GM21367 (cell line): ENCODE measurements around the gene DYSF.
"Not testable (repeated sequence)": the region's sequence is repeated elsewhere in the genome, so short reads cannot be mapped to it uniquely, and the experiment has no call there.

Experiments used
- ATAC-seq: cut with Tn5 transposase; IDR thresholded peaks from one replicate; pipeline ENCODE4 v1.9.1; 2021; ENCODE audit not compliant: unreplicated experiment

Gene DYSF

DNA sequence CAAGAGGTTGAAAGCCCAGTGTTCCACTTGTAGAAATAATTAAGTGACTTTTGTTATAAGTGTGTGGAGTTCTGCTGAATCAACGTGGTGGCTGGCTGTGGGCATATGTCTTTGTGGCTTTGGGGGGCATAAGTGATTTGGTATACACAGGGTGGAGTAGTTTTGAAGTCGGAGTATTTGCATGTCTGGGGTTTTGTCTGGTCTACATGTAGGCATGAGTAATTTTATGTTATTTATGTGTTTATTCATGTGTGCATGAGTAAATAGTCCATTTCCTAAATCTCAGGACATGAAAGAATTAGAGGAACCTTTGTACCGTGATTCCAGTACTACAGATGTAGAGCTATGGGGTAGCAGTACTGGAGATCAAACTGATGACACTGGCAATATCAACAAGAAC is 179.7 kb downstream of the DYSF start:
- ATAC-seq: no peak

DNA sequence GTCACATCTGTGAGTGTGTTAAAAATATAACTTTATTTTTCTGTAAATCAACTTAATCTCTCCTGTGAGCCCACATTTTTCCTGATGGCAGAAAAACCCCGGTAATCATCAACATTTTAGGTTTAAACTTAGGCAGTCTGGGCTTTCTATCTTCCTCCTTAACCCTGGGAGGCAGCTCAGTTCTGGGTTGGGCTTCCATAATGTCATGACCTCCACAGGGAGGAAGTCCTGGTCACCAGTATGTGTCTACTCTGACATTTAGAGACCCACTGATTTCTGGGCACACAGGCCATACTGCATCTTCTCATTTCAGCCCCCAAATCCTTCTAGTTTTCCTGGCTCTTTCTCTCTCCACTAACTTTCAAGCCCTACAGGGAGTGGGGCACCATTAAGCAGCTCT is 181.2 kb downstream of the DYSF start:
- ATAC-seq: no peak

DNA sequence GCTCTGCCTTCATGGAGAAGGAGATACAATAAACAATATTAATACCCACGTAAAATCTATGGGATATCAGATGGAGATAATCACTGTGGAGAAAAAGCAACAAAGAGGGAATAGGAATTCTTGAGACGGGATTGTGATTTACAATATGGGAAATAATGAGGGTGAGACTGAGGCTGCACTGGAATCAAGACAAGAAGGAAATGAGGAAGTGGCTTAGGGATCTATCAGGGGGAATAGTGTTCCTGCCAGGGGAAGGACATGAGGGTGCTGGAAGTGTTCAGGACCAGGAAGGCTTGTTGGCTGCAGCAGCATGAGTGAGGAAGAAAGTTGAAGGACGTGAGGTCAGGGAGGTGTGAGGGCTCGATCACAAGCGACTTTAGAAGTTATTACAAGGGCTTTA is 182.4 kb downstream of the DYSF start:
- no peak for ATAC-seq

DNA sequence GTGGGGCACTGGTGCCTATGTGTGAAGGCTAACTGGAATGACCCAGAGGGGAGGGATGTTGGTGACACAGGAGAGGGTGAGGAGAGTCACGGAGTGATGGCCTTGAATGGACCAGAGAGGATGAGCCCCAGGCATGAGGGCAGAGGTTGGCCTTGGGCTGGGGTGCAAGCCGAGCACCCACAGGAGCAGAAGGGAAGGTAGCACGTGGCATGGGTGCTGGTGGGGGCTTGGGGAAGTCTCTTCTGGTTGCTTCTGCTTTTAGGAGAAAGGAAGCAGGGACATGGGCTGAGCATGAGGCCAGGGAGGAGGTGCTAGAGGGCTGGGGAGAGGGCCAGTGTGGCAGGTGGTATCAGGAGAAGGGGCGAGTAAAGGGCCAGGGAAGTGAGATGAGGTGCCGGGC is 183.8 kb downstream of the DYSF start:
- ATAC-seq: no peak

DNA sequence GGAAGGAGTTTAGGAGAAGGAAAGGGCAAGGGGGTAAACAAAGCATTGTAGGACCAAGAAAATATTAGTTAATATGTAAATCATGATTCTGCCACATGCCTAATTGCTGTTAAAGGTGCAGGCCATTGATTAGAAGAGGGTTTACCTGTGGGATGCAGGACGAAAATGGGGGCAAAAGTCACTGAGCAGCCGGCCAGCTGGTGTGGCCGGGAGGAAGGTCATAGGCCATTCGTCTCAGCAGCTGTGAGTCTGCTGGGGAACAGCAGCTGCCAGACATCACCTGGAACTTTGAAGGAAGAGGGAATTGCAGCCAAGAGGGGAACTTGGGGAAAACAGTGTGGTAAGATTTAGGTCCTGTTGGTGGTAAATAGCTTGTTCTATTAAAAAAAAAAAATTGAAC is 184.4 kb downstream of the DYSF start:
- ATAC-seq: no peak

DNA sequence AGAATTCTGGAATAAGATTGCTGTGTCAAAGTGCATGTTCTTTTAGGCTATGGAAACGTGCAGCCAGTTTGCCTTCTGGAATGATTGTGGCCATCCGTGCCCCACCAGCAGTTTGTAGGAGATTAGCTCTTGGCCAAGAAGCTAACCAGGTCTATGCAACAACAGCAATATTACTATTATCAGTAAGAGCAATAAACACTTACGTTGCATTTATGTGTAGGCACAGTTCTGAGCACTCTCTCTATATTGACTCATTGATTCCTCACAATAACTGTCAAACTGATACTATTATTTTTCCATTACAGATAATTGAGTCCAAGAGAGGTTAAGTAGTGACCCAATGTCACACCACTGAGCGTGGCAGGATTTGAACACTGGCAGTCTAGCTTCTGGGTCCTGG is 186.4 kb downstream of the DYSF start:
- no peak for ATAC-seq

DNA sequence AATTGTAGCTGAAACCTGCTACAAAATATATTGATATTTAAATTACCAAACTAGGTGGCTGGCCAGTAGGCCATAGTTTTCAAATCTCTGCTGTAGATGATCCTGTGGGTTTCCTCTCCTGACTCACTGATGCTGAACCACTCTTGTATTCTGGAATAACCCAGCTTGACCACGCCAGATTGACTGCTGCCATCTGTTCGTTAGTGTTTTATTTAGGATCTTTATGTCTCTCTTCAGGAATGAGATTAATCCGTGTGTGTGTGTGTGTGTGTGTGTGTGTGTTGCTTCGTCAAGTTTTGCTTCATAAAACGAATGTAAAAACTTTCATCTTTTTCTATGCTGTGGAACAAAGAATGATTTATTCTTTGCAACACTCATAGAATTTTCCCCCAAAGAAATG is 187.1 kb downstream of the DYSF start:
- no peak for ATAC-seq

DNA sequence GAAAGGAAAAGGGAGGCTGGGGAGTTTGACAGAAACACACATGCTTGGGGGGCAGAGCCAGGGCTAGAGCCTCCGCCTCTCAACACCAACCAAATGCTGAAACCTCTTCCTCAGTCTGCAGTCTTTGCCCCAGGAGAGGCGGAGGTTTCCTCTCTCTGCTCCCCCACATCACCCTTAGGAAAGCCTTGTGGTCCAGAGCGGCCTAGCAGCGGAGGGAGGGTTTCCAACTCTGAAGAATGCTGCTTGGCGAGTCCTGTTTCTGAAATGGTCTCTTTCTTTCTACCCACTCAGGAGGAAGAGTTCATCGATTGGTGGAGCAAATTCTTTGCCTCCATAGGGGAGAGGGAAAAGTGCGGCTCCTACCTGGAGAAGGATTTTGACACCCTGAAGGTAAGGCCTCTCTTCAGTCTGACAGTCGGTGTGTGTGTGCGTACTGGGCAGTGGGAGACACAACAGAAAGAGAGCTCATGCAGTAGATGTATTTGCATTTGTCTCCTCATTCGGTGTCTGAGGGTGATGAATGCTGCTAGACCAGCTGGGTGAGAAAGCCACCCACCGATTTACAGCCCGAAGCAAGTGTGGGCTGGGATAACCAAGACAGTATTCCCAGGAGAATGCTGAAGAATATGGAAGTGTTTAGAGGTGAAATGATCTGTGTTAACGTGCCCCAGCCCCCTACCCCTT is 190.5 kb downstream of the DYSF start:
- no peak for ATAC-seq

DNA sequence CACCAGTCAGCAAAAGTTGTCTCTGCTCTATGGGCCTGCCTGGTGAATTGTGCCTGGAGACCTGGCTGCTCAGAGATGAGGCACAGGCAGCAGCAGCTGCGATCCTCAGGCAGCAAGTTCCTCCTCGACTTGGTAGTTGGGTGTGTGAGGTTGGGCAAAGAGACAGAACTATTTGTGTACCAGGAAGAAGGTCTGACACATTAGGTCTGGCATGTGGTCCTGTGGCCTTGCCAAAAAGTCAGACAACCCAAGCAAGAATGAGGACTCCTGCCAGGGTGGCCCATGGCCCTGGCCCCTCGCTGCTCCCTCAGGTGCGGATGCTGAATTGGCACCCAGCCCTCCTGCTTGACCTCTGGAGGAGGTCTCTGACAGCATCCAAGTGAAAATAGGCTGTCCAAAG is 192.7 kb downstream of the DYSF start:
- no peak for ATAC-seq

DNA sequence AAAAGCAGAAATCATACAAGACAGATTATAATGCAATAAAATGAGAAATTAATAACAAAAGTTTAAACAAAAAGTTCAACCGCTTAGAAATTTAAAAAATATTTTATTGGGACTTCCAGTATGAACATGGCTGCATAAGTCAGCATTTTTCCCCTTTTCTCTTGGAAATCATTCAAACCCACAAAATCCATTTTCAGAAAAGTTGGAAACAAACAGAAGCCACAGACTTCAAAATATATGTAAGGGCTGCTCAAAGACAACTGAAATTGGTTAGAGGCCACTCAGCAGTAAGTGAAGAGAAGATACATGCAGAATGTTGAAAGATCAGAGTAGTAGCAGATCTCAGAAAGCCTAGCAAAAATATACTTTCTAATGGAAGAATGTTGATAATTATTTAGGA is 194.0 kb downstream of the DYSF start:
- ATAC-seq: no peak

DNA sequence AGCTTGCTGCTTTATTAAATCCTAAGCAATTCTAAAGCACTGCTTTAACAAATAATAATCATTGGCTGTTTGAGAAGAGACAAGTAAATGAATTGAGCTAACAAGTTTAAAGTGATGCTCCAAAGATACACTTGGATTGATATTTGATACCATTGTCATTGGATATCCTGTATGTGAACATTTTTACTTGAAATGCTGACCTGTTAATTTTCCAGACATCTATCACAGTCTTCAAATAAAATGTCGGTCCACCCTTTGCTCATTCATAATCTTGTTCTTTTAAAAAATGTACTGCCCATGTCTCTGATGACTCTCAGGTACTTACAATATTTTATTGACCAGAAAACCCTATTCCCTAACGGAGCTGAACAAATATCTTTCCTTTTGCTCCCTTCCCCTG is 202.1 kb downstream of the DYSF start:
- ATAC-seq: no peak

DNA sequence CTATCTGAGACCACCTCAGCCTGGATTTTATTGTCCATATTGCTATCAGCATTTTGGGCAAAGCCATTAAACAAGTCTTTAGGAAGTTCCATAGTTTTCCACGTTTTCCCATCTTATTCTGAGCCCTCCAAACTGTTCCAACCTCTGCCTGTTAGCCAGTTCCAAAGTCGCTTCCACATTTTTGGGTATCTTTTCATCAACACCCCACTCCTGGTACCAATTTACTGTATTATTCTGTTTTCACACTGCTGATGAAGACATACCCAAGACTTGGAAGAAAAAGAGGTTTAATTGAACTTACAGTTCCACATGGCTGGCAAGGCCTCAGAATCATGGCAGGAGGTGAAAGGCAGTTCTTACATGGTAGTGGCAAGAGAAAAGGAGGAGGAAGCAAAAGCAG is 204.9 kb downstream of the DYSF start:
- ATAC-seq: not testable (repeated sequence)

DNA sequence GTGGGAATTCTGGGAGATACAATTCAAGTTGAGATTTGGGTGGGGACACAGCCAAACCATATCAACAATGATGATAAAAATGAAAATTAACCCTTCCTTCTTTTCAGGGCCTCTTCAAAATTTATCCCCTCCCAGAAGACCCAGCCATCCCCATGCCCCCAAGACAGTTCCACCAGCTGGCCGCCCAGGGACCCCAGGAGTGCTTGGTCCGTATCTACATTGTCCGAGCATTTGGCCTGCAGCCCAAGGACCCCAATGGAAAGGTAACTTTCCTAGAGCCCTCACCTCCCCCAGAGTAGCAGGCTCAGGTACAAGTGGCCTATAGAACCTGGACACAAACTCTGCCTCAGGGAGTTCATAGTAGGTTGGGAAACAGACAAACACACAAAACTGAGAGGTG is 205.4 kb downstream of the DYSF start:
- ATAC-seq: no peak

DNA sequence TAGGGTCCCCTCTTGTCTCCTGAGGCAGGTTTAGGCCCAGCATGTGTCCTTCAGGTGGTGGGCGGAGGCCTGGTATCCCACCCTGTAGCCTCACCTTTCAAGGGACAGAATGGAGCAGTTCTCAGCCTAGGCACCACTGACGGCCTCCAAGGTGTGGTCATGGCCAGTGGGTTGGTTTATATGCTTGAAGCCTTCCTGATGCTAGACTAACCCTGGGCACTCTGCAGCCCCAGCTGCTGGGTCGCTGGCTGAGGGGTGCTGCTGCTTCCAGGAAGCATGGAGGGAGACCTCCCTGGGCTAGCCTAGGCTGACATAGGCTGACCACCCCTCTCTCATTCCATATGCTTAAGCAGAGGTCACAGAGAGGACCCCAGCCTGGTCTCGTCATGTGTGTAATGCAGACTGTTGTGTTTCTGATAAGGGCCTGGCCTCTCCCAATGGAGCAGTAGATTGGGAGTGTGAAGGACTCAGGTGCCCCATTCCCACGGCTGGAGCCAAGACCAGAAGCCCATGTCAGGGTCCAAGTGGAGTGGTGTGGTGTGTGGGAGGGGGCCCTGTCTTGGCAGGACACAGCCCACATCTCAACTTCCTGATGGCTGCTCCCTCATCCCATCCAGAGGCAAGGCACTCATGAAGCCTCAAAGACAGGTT is 206.6 kb downstream of the DYSF start:
- no peak for ATAC-seq

DNA sequence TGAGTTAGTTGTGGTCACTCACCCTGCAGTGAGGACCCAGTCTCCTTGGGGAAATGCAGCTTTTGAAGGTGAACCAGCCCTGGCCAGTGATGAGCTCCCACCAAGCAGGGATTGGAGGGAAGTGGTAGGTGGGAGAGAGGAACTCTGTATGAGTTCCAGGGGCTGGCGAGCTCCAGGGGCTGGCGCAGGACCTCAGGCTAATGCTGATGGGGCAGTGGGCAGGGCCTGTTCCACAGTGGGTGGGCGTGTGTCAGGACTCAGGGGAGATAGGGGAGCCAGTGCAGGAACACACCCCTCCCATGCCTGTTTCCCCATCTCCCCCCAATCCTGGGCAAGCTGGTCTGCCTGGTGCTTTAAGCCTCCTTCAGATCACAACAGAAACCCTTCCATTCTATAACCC is 208.4 kb downstream of the DYSF start:
- no peak for ATAC-seq

DNA sequence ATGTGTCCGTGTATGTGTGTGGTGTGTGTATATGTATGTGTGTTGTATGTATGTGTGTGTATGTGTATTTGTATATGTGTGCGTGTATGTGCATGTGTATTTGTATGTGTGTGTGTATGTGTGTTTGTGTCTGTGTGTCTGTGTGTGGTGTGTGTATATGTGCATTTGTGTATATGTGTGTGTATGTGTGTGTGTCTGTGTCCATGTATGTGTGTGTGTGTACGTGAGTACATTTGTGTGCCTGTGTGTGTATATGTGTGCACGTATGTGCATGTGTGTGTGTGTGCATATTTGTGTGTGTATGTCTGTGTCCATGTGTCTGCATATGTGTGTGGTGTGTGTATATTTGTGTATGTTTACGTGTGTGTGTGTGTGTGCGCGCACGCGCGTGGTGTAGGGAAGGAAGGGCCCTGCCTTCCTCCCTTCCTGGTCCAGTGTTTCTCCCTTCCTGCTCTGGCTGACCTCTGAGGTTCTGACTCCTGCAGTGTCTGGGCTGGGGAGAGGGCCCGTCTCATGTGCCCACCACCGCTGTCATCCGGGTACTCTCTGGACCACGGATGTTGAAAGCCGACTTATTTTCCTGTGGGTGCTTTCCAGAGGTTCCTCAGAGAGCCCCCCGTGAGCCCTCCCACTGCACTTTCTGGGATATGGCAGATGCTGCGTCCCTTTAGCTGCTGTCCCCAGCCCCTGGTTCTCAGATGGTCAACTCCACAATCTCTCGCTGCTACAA is 209.5 kb downstream of the DYSF start:
- ATAC-seq: no peak

DNA sequence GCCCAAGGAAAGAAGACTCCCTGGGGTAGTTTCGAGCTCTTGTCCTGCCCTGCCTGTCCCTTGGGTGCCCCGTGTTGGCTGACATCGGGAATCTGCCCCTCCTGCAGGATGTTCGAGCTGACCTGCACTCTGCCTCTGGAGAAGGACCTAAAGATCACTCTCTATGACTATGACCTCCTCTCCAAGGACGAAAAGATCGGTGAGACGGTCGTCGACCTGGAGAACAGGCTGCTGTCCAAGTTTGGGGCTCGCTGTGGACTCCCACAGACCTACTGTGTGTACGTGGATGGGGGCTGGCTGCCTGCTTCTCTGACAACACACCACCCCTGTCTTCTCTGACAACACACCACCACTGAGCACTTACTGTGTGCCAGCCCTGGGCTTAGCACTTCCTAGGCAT is 210.8 kb downstream of the DYSF start:
- ATAC-seq: no peak

DNA sequence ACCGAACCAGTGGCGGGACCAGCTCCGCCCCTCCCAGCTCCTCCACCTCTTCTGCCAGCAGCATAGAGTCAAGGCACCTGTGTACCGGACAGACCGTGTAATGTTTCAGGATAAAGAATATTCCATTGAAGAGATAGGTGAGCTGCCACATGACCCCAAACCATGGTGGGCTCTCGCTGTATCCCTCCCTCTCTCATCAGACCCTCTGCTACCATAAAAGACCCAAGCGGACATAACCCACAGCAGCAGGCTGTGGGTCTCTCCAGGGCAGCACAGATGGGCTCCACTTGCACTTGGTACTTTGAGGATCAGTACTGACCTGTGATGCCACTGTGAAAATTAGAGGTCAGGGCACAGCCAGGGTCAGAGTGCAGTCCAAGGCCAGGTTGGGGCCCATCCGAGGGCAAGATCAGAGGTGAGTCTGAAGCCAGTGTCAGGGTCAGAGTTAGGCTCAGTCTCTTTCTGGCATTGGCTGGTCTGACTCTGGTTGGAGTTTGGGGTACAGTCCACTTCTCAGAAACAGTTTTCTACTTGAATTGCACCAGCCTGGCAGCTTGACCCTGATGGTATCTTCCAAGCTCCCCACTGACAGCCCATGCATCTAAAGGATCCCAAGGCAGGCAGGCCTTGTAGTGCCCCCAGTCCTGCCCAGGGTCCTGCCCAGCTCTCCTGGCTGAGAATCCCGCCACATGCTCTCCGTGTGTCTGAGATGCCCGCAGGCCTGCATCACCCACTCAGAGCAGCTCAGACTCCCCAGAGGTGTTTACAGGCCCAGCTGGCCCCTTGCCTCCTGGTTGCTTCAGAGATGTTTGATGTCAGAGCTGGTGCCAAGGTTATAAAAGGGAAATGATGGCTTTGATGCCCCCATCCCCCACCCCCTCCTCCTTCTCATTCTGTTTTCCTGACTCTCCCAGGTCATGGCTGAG is 212.1 kb downstream of the DYSF start:
- ATAC-seq: no peak

DNA sequence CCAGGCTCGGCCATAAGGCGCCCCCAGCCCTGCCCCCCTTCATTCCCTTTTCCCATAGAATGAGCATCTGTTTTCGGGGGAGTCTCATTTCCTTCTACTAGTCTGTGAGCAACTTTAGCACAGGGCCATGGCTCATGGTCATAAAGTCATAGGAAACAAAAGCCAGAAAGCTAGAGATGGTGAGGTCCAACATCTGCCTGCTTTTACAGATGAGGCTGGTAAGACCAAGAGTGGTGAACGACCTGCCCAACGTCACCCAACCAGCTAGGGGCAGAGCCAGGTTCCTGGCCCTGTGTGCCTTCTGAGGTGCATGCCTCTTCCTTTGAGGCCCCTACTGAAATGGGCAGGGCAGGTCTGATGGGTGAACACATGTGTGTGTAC is 212.7 kb downstream of the DYSF start:
- ATAC-seq: no peak

DNA sequence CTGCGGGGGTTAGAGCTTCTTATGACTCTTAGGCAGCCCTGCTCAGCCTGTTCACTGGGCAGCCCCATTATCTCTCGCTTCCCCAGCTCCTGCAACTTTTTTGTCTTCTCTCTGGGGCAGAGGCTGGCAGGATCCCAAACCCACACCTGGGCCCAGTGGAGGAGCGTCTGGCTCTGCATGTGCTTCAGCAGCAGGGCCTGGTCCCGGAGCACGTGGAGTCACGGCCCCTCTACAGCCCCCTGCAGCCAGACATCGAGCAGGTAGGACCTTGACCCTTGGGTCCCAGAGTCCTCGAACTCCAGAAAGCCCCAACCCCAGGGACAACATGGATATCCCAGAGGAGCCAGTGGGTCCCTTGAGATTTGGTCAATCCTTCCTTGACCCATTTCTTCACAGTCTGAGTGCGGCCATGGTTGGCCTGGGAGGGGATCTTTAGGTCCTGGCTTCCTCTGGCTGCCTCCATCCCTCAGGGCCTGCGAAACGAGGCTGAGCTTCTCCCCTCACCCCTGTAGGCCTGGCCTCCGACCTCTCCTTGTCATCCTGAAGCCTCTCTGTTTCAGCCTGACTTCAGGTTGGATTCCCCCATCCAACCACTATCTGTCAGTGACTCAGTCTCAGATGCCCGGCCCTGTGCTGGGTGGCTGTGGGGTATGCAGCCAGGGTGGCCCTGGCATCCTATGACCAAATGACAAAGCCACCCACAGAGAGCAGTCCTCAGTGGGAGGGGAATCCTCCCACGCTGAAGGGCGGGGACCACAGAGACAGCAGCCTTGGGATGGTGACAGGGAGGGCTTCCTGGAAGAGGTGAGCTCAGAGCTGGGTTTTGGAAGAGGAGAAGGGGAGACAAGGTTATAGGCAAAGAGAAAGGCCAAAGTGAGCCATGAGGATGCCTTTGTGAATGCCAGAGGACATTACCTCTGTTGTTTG is 214.2 kb downstream of the DYSF start:
- no peak for ATAC-seq
